Colonic mucosa (tissue), 4 donors: ENCODE results near the gene SLC22A31. TPM values are rescaled to one million over a fixed set of nuclear protein-coding genes. Genes with fewer than 3 reads are reported as not detected.

Experiments used
- DNase-seq: peaks from one replicate; pipeline ENCODE4 v3.0.0-alpha.2; 2020
- H3K27ac ChIP-seq: fragments of 200-600 bp; one replicate; pipeline ENCODE4 v1.8.0; 2021
- H3K27me3 ChIP-seq: fragments of 200-600 bp; one replicate; pipeline ENCODE4 v1.8.0; 2021
- H3K36me3 ChIP-seq: fragments of 200-600 bp; one replicate; pipeline ENCODE4 v1.8.0; 2021
- H3K4me1 ChIP-seq: fragments of 200-600 bp; one replicate; pipeline ENCODE4 v1.8.0; 2021; ENCODE audit warnings: mild to moderate bottlenecking
- H3K4me3 ChIP-seq: fragments of 200-600 bp; one replicate; pipeline ENCODE4 v1.8.0; 2021
- H3K9ac ChIP-seq, 2 donors: one replicate each; pipeline ENCODE4 v1.7.0; 2013; ENCODE audit warnings: control low read depth in 2 of 2, low read depth in 2 of 2, low read length in 2 of 2
- H3K9me3 ChIP-seq: fragments of 200-600 bp; one replicate; pipeline ENCODE4 v1.8.0; 2021
- intact Hi-C: fragments of 100-400 bp; cut with DNase I; formaldehyde crosslinking; loops from one replicate; pipeline ENCODE4 v1.14.1; 2022
- total RNA-seq, 2 donors: library from RNA; stranded (reverse); fragmentation: NEBNext Ultra II Directional in 1 of 2; extraction: Animal tissue kit (Norgen Biotek cat#: 25700) in 1 of 2; gene quantifications; one replicate each; pipeline ENCODE4 v1.2.1, GENCODE V29; 2021
- TF ChIP-seq, protein P1 (sequence below): fragments of 200-600 bp; IDR thresholded peaks from one replicate; pipeline ENCODE4 v1.8.0; 2022; ENCODE audit warnings: antibody characterized with exemption, mild to moderate bottlenecking
- donor health status: healthy.
- donor health status: DM: no; HTN: no; CAD: no.
- donor health status: DM: no; HTN: no; CAD: no.

Gene SLC22A31
- total RNA-seq, 2 donors from 2014 or later, result 1.3 TPM; not detected in 1

- Histone ChIP-seq H3K4me3 (no peak overlapping the region), H3K4me1 (no peaks in the 10 kb centered on the region), H3K36me3 (no peaks in the 10 kb centered on the region), H3K9me3 (no peaks in the 10 kb centered on the region), H3K9ac (no peak overlapping the region), H3K27me3 (no peaks in the 10 kb centered on the region), H3K27ac (no peak overlapping the region)
- intact Hi-C loops, result no loop called here
- no peak for DNase-seq
- TF ChIP-seq, protein P1, sequence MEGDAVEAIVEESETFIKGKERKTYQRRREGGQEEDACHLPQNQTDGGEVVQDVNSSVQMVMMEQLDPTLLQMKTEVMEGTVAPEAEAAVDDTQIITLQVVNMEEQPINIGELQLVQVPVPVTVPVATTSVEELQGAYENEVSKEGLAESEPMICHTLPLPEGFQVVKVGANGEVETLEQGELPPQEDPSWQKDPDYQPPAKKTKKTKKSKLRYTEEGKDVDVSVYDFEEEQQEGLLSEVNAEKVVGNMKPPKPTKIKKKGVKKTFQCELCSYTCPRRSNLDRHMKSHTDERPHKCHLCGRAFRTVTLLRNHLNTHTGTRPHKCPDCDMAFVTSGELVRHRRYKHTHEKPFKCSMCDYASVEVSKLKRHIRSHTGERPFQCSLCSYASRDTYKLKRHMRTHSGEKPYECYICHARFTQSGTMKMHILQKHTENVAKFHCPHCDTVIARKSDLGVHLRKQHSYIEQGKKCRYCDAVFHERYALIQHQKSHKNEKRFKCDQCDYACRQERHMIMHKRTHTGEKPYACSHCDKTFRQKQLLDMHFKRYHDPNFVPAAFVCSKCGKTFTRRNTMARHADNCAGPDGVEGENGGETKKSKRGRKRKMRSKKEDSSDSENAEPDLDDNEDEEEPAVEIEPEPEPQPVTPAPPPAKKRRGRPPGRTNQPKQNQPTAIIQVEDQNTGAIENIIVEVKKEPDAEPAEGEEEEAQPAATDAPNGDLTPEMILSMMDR, result no peak
Measured at GRCh38 chr16:89152831-89153700, 47.3 kb downstream of the SLC22A31 start.

- Histone ChIP-seq H3K9me3 (no peaks in the 10 kb centered on the region), H3K36me3 (no peaks in the 10 kb centered on the region), H3K4me3 (no peak overlapping the region), H3K4me1 (no peaks in the 10 kb centered on the region), H3K27me3 (no peaks in the 10 kb centered on the region), H3K9ac (no peak overlapping the region), H3K27ac (no peak overlapping the region)
- DNase-seq, result no peak
- intact Hi-C loops, result no loop called here
- TF ChIP-seq, protein P1, result no peak
Measured at GRCh38 chr16:89150981-89151380, 49.4 kb downstream of the SLC22A31 start.

GRCh38 chr16:89150090-89150835 is 50.1 kb downstream of the SLC22A31 start:
- intact Hi-C loops, result no loop called here
- no peak for DNase-seq
- H3K9me3 ChIP-seq, result no peaks in the 10 kb centered on the region
- H3K27me3 ChIP-seq, result no peaks in the 10 kb centered on the region
- TF ChIP-seq, protein P1, result no peak
- no peak overlapping the region for H3K9ac ChIP-seq
- H3K27ac ChIP-seq, result no peak overlapping the region
- H3K4me1 ChIP-seq, result no peaks in the 10 kb centered on the region
- no peak overlapping the region for H3K4me3 ChIP-seq
- H3K36me3 ChIP-seq, result peaks cover 4% of the 10 kb centered on the region

- Histone ChIP-seq H3K9ac (no peak overlapping the region), H3K27ac (no peak overlapping the region), H3K4me3 (no peak overlapping the region), H3K9me3 (no peaks in the 10 kb centered on the region), H3K4me1 (no peaks in the 10 kb centered on the region), H3K36me3 (peaks cover 4% of the 10 kb centered on the region), H3K27me3 (no peaks in the 10 kb centered on the region)
- intact Hi-C loops, result no loop called here
- DNase-seq, result no peak
- TF ChIP-seq, protein P1, result no peak
Measured at GRCh38 chr16:89149386-89149785, 51.0 kb downstream of the SLC22A31 start.

GRCh38 chr16:89147085-89147817 is 53.1 kb downstream of the SLC22A31 start:
- intact Hi-C loops, result no loop called here
- H3K4me1 ChIP-seq, result no peaks in the 10 kb centered on the region
- H3K9me3 ChIP-seq, result no peaks in the 10 kb centered on the region
- DNase-seq, result no peak
- no peaks in the 10 kb centered on the region for H3K27me3 ChIP-seq
- H3K4me3 ChIP-seq, result no peak overlapping the region
- no peak overlapping the region for H3K9ac ChIP-seq
- H3K36me3 ChIP-seq, result peaks cover 4% of the 10 kb centered on the region
- TF ChIP-seq, protein P1, result no peak
- H3K27ac ChIP-seq, result no peak overlapping the region
